Transverse colon (tissue), 4 donors: ENCODE measurements around the gene DHRS12.
A peak's percentile ranks its signal among the peaks of the same experiment; 100 is the strongest.

ENCODE experiments used
- CTCF ChIP-seq, 5 experiments: fragments of 200-600 bp in 3 of 5; fragments of 450-650 bp in 2 of 5; sonication (generic) in 3 of 5; IDR thresholded peaks; 1 replicate in 2 of 5; 2 replicates in 3 of 5; pipeline ENCODE4 v1.5.1; 2016 to 2017; ENCODE audit warnings: antibody characterized with exemption in 5 of 5, inconsistent platforms in 3 of 5, mild to moderate bottlenecking in 2 of 5, moderate library complexity in 1 of 5
- EP300 ChIP-seq: sonication (generic); formaldehyde crosslinking; IDR thresholded peaks from one replicate; pipeline ENCODE4 v1.6.1; 2017; ENCODE audit warnings: antibody characterized with exemption, low read depth
- POLR2A ChIP-seq: fragments of 450-650 bp; IDR thresholded peaks from one replicate; pipeline ENCODE4 v1.6.1; 2016; ENCODE audit warnings: antibody characterized with exemption, mild to moderate bottlenecking, moderate library complexity
- POLR2AphosphoS5 ChIP-seq, 3 donors: sonication (generic); formaldehyde crosslinking; IDR thresholded peaks; one replicate each; pipeline ENCODE4 v1.6.1; 2016; ENCODE audit warnings: antibody characterized with exemption in 3 of 3

- peak in 2 of 5 experiments; percentile 39 to 46 for TF ChIP-seq CTCF (IDR thresholded peaks at IDR 0.05)
- no peak for TF ChIP-seq POLR2A
- no peak for TF ChIP-seq POLR2AphosphoS5 (IDR thresholded peaks at IDR 0.05)
- no peak for TF ChIP-seq EP300
Measured at GRCh38 chr13:51801631-51802099, 2.3 kb downstream of the DHRS12 start.
